DND-41 (cell line): ENCODE data around the gene EHD1.

Source experiments
- ATAC-seq: fragments of 200-7000 bp; cut with Tn5 transposase; 3 replicates; pipeline ENCODE4 v1.9.1; 2021; ENCODE audit warnings: low read depth; ENCODE audit not compliant: insufficient read depth
- DNase-seq: peaks from one replicate; pipeline ENCODE4 v3.0.0-alpha.2; 2020
- H2AFZ ChIP-seq: 2 replicates; pipeline ENCODE4 v1.6.0; 2012; ENCODE audit warnings: low read depth, low read length
- H3K27ac ChIP-seq: 2 replicates; pipeline ENCODE4 v1.5.1; 2012; ENCODE audit warnings: low read length, inconsistent platforms
- H3K27me3 ChIP-seq: fragments of 200-600 bp; sonication (generic); 2 replicates; pipeline ENCODE4 v1.6.0; 2012; ENCODE audit warnings: low read length, mild to moderate bottlenecking, inconsistent platforms; ENCODE audit not compliant: insufficient read depth, poor library complexity
- H3K36me3 ChIP-seq: 2 replicates; pipeline ENCODE4 v1.5.1; 2012; ENCODE audit warnings: low read length, inconsistent platforms; ENCODE audit not compliant: insufficient read depth
- H3K4me1 ChIP-seq: 2 replicates; pipeline ENCODE4 v1.5.1; 2012; ENCODE audit warnings: mild to moderate bottlenecking, low read length; ENCODE audit not compliant: insufficient read depth
- H3K4me2 ChIP-seq: 2 replicates; pipeline ENCODE4 v1.6.0; 2012; ENCODE audit warnings: mild to moderate bottlenecking, moderate library complexity, low read length, inconsistent platforms; ENCODE audit not compliant: insufficient read depth
- H3K4me3 ChIP-seq, 2 experiments: fragments of 200-600 bp in 1 of 2; shearing (Covaris generic) in 1 of 2; 2 replicates each; pipeline ENCODE4 v1.5.1; 2012 to 2016; ENCODE audit warnings: inconsistent platforms in 2 of 2, low read length in 2 of 2, mild to moderate bottlenecking in 2 of 2, low read depth in 1 of 2, moderate library complexity in 1 of 2
- H3K79me2 ChIP-seq: 2 replicates; pipeline ENCODE4 v1.6.0; 2012; ENCODE audit warnings: low read length, inconsistent platforms; ENCODE audit not compliant: insufficient read depth
- H3K9ac ChIP-seq: 2 replicates; pipeline ENCODE4 v1.6.0; 2012; ENCODE audit warnings: low read depth, mild to moderate bottlenecking, inconsistent platforms, low read length, moderate library complexity
- H3K9me3 ChIP-seq: 2 replicates; pipeline ENCODE4 v1.5.1; 2012; ENCODE audit warnings: low read length, moderate library complexity, mild to moderate bottlenecking, inconsistent platforms; ENCODE audit not compliant: insufficient read depth, severe bottlenecking
- H4K20me1 ChIP-seq: 2 replicates; pipeline ENCODE4 v1.6.0; 2012; ENCODE audit warnings: low read length; ENCODE audit not compliant: insufficient read depth
- EZH2 ChIP-seq: IDR thresholded peaks from 3 replicates; pipeline ENCODE4 v1.6.1; 2012; ENCODE audit warnings: borderline replicate concordance, low read depth, mild to moderate bottlenecking, moderate library complexity, low read length, inconsistent platforms; ENCODE audit not compliant: severe bottlenecking
- TF ChIP-seq, protein P1 (sequence below): IDR thresholded peaks from 2 replicates; pipeline ENCODE4 v1.5.1; 2012; ENCODE audit warnings: borderline replicate concordance, low read length, moderate library complexity, mild to moderate bottlenecking; ENCODE audit not compliant: poor library complexity, severe bottlenecking; ENCODE audit errors: extremely low read depth

The EHD1 gene

DNA sequence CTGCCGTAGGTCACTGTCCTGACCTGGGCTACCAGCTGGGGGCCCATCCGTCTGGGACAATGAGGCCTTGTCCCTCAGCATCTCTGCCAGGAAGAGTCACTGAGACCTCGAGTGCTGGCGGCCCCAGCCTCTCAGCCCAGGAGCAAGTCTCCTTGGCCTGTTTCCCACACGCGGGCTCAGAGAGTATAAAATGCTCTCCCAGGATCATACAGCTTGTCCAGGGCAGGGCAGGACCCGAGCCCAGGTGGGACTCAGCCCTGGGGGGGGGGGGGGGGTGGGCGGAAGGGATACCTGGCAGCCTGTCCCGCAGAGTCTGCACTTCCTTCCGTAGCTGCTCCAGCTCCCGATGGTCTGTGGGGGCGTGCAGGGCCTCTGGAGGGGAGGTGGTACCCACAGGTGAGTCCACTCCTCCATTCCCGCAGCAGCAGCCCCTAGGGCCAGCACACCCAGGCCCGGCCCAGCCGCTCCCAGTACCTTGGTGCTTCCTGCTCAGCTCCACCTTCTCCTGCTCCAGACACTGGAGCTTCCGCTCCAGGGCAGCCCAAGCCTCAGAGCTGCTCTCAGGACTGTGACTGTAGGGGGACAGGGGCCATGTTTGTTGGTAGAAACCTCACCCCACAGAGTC, 41.9 kb downstream of the EHD1 start:
- Histone ChIP-seq H3K27me3 (no peaks in the 10 kb centered on the region), H3K4me2 (no peak overlapping the region)
- no peak for ATAC-seq

DNA sequence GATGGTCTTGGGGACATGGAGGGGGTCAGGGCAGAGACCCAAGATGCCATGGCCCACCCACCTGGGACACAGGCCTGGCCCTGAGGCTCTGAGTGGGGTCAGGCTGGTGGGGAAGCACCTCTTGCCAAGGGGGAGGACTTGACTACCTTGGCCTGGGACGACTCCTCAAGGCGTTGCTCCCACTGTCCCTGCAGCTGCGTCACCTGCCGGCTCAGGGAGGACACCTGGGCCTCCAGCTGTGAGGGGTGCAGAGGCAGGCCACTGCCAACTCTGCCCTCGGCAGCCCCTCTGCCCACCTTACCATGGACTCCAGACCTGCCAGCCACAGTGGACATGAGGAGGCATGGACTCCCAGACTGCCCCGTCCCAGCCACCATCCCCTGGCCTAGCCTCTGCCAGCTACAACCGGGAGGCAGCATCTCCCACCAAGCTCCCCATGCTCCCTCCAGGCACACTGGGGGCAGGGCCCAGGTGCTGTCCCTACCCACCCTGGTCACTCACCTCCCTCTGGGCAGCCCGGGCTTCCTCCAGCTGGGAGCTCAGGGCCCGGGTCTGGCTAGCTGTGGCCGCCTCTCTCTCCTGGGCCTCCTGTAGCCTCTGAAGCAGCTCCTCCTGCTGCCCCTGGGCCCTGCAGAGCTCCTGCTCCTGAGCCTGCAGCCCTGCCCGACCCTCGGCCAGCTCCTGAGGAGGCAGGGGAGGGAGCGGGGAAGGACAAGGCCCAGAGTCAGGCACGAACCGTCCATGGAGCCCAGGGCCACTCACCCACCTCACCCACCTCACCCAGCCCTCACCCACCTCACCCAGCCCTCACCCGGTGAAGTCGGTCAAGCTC, 42.6 kb downstream of the EHD1 start:
- ATAC-seq (no peak), DNase-seq (no peak)
- Histone ChIP-seq H3K36me3 (no peaks in the 10 kb centered on the region), H3K79me2 (no peaks in the 10 kb centered on the region), H4K20me1 (no peaks in the 10 kb centered on the region), H3K27me3 (no peaks in the 10 kb centered on the region), H2AFZ (no peak overlapping the region), H3K4me1 (no peaks in the 10 kb centered on the region), H3K27ac (no peak overlapping the region), H3K9ac (no peak overlapping the region), H3K4me3 (no peak overlapping the region), H3K9me3 (no peaks in the 10 kb centered on the region), H3K4me2 (no peak overlapping the region)
- TF ChIP-seq, protein P1, sequence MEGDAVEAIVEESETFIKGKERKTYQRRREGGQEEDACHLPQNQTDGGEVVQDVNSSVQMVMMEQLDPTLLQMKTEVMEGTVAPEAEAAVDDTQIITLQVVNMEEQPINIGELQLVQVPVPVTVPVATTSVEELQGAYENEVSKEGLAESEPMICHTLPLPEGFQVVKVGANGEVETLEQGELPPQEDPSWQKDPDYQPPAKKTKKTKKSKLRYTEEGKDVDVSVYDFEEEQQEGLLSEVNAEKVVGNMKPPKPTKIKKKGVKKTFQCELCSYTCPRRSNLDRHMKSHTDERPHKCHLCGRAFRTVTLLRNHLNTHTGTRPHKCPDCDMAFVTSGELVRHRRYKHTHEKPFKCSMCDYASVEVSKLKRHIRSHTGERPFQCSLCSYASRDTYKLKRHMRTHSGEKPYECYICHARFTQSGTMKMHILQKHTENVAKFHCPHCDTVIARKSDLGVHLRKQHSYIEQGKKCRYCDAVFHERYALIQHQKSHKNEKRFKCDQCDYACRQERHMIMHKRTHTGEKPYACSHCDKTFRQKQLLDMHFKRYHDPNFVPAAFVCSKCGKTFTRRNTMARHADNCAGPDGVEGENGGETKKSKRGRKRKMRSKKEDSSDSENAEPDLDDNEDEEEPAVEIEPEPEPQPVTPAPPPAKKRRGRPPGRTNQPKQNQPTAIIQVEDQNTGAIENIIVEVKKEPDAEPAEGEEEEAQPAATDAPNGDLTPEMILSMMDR: no peak
- TF ChIP-seq EZH2: no peak

More for the DNA sequence above, 41.9 kb downstream of the EHD1 start:
- H3K27ac ChIP-seq: no peak overlapping the region
- TF ChIP-seq, protein P1: no peak
- no peak for TF ChIP-seq EZH2
- no peak overlapping the region for H3K4me3 ChIP-seq
- no peak overlapping the region for H2AFZ ChIP-seq
- H3K9ac ChIP-seq: no peak overlapping the region
- H3K4me1 ChIP-seq: no peaks in the 10 kb centered on the region
- no peaks in the 10 kb centered on the region for H4K20me1 ChIP-seq
- no peaks in the 10 kb centered on the region for H3K9me3 ChIP-seq
- DNase-seq: no peak
- H3K79me2 ChIP-seq: no peaks in the 10 kb centered on the region
- H3K36me3 ChIP-seq: no peaks in the 10 kb centered on the region

DNA sequence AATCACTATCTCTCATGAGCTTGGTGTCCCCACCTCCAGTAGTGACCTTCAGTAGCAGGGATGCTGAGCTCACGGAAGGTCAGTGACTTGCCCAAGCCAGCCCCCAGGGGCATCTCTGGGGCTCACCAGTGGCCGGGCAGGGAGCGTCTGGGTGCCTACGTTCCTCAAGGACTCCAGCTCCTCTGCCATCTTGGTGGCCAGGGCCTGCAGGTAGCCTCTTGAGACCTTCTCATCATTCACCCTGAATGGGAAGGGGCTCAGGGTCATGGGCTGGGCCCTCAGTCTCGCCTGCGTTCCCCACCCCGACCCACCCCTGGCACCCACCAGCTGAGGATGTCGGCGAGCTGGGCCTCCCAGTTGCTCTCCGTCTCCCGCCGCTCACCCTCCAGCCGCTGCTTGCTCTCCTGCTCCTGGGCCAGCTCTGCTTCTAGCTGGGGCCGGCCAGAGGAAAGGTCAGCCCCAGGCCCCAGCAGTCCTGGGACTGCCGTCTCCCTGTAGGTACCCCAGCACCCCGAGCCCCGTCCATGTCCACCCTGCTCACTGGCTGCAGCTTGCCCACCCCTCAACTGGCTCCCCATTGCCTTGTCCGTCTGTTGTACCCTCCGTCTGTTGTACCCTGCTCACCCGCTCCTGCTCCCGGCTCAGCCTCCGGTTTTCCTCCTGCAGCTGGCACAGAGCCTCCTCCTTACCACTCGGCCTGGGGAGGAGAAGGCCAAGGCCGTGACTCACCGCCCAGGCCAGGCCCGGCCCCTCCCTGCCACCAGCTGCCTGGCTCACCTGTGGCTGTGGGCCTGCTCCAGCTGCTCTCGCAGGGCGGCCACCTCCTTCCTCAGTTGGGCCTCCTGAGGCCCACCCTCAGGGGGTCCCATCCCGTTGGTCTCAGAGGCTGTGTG, 43.5 kb downstream of the EHD1 start:
- H4K20me1 ChIP-seq: no peaks in the 10 kb centered on the region
- no peak overlapping the region for H3K4me3 ChIP-seq
- ATAC-seq (no peak), DNase-seq (no peak)
- H3K9me3 ChIP-seq: no peaks in the 10 kb centered on the region
- H3K4me2 ChIP-seq: no peak overlapping the region
- no peaks in the 10 kb centered on the region for H3K4me1 ChIP-seq
- H3K79me2 ChIP-seq: no peaks in the 10 kb centered on the region
- H3K36me3 ChIP-seq: no peaks in the 10 kb centered on the region
- H3K27ac ChIP-seq: no peak overlapping the region
- TF ChIP-seq, protein P1: no peak
- no peak for TF ChIP-seq EZH2
- no peak overlapping the region for H3K9ac ChIP-seq
- H2AFZ ChIP-seq: no peak overlapping the region
- no peaks in the 10 kb centered on the region for H3K27me3 ChIP-seq
